Activated CD4-positive, alpha-beta T cell treated with anti-CD3 and anti-CD28 coated beads for 4 hours (primary cell): ENCODE results near the gene SCAND1.

Source experiments
- DNase-seq, 2 donors: peaks; one replicate each; pipeline ENCODE4 v3.0.0-alpha.2; 2020

Gene SCAND1

GRCh38 chr20:35903843-35904242, 50.5 kb downstream of the SCAND1 start:
- no peak for DNase-seq
